Midbrain (tissue), 1 donor: ENCODE measurements around the gene SPZ1.
A peak's percentile ranks its signal among the peaks of the same experiment; 100 is the strongest.
"Not testable (repeated sequence)": the region's sequence is repeated elsewhere in the genome, so short reads cannot be mapped to it uniquely, and the experiment has no call there.

Experiments used
- DNase-seq: peaks from one replicate; lab custom pipeline; 2025; lab: John Stamatoyannopoulos, UW

SPZ1 gene

DNA sequence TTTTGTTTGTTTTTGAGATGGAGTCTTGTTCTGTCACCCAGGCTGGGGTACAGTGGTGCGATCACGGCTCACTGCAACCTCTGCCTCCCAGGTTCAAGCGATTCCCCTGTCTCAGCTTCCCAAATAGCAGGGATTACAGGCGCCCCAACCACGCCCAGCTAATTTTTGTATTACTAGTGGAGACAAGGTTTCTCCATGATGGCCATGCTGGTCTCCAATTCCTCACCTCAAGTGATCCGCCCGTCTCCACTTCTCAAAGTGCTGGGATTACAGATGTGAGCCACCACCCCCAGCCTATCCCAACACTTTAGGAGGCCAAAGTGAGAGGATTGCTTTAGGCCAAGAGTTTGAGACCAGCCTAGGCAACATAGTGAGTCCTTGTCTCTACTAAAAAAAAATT lies 19.3 kb downstream of the SPZ1 start:
- no peak for DNase-seq

DNA sequence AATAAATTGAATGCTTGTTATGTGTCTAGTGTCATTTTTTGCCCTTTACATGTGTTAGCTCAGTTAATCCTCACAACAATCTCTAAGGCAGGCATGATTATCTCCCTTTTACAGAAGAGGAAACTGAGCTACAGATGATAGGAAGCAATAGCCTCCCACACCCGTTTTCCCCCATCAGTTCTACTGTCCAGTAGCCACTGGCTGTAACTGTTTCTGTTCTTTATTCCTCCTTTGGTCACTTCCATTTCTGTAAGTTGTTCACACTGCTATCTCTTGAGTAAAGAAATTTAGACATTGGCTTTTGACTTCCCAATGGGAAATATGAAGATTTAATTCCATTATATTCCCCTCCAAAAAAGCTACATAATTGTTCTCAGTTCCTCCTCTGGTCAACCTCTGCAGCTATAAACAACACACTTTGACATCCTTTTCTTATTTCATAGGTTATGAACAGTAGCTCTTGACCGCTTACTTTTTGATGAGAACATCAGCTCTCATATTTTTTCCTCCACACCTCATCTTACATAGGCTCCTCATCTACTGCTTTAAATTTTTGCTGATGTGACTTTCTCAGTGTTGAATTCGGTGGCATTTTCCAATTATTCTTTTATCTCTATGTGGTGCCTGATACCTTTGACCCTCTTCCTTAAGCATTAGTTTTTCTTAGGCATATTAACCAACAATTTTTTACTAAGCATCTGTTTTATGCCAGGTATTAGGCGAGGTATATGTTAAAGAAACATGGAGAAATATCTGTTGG lies 21.4 kb downstream of the SPZ1 start:
- no peak for DNase-seq

DNA sequence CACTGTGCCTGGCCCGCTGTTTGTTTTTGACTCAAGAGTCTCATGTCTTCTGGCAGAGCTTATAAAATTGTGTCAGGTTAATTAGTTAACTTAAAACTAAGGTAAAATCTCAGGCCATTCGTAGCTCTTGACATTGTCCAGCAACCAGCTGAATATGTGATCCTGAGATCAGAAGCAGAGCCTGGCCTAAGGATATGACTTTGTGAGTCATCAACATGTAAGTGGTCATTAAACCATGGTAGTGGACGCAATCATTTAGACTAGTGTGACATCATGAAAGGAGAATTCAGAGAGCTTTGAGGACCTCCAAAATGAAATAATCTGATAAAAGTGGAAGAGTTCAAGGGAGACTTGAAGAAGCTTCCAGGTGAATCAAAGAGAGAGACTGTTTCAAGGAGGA lies 23.3 kb downstream of the SPZ1 start:
- no peak for DNase-seq

DNA sequence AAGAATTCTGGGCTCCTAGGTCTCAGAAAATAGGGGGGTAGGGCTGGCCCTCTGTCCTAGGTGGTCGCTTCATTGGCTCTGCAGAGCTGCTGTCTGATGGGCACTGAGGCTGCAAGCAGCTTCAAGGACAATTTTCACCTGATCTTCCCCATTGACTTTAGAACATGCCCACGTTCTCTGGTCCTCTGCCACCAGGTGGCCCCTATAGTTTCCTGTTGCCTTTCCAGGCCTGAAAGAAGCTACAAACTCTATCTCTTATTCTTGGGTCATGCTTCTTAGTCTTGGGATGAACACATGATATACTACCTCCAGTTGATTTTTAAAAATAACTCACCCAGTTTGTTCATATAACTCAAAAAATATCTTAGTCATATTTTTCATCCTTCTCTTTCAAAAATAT lies 26.3 kb downstream of the SPZ1 start:
- peak; percentile 18 for DNase-seq

- no peak for DNase-seq
Measured at GRCh38 chr5:80348171-80348570, 28.4 kb downstream of the SPZ1 start.

DNA sequence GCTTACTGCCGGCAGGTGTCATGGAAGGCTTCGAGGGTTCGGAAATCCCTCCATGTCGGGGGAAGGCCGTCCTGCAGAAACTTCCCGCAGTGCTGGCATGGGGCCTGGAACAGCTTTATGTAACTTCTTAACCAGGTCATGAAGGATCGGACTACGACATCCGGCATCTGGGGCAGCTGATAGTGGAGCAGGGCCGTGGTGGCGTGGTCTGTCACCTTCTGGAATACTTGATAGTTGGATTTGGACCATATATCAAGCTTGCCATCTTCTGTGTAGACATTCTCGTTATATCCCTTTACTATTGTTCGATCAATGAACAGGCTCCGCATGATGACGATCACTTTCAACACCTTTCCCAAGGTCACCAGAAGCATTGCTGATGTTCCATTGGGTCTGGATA lies 31.2 kb downstream of the SPZ1 start:
- not testable (repeated sequence) for DNase-seq

- DNase-seq, result no peak
Measured at GRCh38 chr5:80355686-80356085, 35.9 kb downstream of the SPZ1 start.

DNA sequence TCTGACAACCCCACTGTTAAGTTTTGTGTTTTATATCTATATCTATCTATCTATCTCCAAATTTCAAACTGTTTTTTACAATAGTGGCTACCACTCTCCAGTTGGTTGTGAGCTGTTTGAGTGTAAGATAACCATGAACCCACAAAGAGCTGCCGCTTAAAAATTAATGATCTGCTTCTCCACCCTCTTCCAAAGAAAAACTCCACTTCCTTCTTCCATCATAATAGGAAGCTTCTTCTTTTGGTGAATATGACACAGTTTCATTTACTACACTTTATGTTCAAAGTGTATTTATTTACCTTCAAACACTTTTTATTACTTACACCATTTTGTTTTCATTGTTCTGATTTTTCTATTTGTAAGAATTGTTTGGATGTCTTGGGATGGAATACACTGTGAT lies 37.9 kb downstream of the SPZ1 start:
- no peak for DNase-seq

- DNase-seq, result no peak
Measured at GRCh38 chr5:80360914-80361444, 41.2 kb downstream of the SPZ1 start.

- DNase-seq, result no peak
Measured at GRCh38 chr5:80364892-80365291, 45.1 kb downstream of the SPZ1 start.

GRCh38 chr5:80368661-80369480 lies 49.1 kb downstream of the SPZ1 start:
- peak; percentile 31 for DNase-seq

DNA sequence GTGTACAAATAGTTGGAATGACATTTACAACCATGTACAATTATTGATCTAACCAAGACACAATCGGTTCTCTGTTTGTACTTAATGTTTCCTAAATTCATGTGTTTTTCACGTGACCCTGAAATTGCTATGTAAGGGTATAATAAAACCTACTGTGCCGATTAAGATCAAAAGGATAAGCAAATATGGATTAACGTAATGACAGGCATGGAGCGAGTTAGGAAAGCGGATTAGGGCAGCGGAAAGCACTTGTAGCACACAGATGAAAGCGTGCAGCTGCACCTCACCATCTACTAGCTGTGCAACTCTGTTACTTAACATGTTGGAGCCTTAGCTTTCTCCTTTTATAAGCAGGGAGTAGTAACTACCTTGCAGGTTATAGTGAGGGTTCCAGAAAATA lies 49.7 kb downstream of the SPZ1 start:
- DNase-seq, result peak; percentile 26

DNA sequence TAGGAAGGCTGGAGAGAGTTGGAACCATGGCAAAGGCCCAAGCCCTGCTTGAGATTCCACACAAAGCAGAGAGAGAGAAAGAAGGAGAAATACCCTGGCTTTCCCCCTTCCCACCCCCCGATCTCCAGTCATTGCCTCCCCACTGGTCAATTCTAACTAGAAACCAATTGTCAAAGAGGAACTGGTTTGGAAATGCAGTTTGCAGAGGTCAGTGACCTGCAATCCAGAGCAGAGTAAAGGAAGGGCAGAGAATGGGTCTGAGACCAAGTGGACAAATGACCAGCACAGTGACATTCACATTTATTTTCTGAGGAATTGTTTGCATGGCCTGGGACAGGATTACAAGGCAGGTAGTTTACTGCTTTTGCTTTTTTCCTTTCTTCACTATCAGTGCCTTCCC lies 50.6 kb downstream of the SPZ1 start:
- DNase-seq, result no peak
